Measurements from ENCODE around the gene VTI1A. TPM values are rescaled to one million over a fixed set of nuclear protein-coding genes. Genes with fewer than 3 reads are reported as not detected.

VTI1A gene
- polyA plus RNA-seq, 1 donor from 2014 or later: 28.7 TPM

DNA sequence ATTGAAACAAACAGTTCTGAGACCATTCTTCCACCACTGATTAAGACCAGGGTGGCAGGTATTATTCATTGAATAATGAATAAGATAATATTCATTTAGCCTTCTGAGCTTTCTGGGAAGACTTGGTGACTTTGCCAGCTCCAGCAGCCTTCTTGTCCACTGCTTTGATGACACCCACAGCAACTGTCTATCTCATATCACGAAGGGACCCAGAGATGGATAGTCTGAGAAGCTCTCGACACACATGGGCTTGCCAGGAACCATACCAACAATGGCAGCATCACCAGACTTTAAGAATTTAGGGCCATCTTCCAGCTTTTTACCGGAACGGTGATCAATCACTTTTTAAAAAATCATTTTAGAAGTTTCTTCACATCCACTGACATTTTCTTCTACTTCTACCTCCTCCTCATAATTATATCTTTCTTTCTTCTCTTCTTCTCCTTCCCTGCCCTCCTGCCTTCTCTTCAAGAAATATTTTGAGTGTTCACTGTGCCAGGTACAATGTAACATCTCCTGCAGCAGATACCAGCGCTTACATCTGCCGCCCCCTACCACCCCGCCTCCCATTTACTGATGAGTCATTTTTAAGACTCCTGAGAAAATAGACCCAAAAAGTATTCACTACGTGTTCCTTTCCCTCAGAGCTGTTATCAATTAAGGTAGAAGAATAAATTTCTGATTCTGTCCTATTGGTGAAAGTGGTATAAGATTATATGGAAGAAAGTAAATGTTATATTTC, 101.7 kb downstream of the VTI1A start:
- Histone ChIP-seq H3K9me3 (ENCODE audit: low read length) (no peaks in the 10 kb centered on the region), H3K27ac (ENCODE audit: low read length) (no peak overlapping the region), H3F3A (ENCODE audit: insufficient read depth, low read length, poor library complexity, severe bottlenecking) (no peaks in the 10 kb centered on the region), H3K4me3 (ENCODE audit: low read length) (no peak overlapping the region), H3K79me2 (replicated peaks; ENCODE audit: insufficient read depth, low read length) (no peaks in the 10 kb centered on the region), H3K9ac (ENCODE audit: low read length) (no peak overlapping the region), H3K4me2 (ENCODE audit: low read length) (no peak overlapping the region), H4K20me1 (ENCODE audit: insufficient read depth) (no peaks in the 10 kb centered on the region), H2AFZ (ENCODE audit: low read depth, low read length) (no peak overlapping the region), H3K9me2 (ENCODE audit: insufficient read depth, low read length) (no peaks in the 10 kb centered on the region), H3K36me3 (ENCODE audit: insufficient read depth, low read length) (no peaks in the 10 kb centered on the region), H3K27me3 (ENCODE audit: insufficient read depth, low read depth, low read length) (no peaks in the 10 kb centered on the region)
- TF ChIP-seq, protein P1, sequence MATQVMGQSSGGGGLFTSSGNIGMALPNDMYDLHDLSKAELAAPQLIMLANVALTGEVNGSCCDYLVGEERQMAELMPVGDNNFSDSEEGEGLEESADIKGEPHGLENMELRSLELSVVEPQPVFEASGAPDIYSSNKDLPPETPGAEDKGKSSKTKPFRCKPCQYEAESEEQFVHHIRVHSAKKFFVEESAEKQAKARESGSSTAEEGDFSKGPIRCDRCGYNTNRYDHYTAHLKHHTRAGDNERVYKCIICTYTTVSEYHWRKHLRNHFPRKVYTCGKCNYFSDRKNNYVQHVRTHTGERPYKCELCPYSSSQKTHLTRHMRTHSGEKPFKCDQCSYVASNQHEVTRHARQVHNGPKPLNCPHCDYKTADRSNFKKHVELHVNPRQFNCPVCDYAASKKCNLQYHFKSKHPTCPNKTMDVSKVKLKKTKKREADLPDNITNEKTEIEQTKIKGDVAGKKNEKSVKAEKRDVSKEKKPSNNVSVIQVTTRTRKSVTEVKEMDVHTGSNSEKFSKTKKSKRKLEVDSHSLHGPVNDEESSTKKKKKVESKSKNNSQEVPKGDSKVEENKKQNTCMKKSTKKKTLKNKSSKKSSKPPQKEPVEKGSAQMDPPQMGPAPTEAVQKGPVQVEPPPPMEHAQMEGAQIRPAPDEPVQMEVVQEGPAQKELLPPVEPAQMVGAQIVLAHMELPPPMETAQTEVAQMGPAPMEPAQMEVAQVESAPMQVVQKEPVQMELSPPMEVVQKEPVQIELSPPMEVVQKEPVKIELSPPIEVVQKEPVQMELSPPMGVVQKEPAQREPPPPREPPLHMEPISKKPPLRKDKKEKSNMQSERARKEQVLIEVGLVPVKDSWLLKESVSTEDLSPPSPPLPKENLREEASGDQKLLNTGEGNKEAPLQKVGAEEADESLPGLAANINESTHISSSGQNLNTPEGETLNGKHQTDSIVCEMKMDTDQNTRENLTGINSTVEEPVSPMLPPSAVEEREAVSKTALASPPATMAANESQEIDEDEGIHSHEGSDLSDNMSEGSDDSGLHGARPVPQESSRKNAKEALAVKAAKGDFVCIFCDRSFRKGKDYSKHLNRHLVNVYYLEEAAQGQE (IDR thresholded peaks at IDR 0.05; ENCODE audit: borderline replicate concordance): no peak
- no peak for TF ChIP-seq MXI1 (conservative IDR thresholded peaks at IDR 0.05; ENCODE audit: poor library complexity, severe bottlenecking)
- no peak for TF ChIP-seq POLR2AphosphoS5 (IDR thresholded peaks at IDR 0.05)
- TF ChIP-seq EZH2 (IDR thresholded peaks at IDR 0.05; ENCODE audit: borderline replicate concordance, insufficient read depth, low read length, poor library complexity, severe bottlenecking): no peak
- TF ChIP-seq CTCF (IDR thresholded peaks at IDR 0.05; ENCODE audit: poor library complexity, severe bottlenecking): no peak
- TF ChIP-seq TAF1 (IDR thresholded peaks at IDR 0.05; ENCODE audit: low read depth): no peak
- TF ChIP-seq RAD21 (conservative IDR thresholded peaks at IDR 0.05): no peak
- TF ChIP-seq EP300 (conservative IDR thresholded peaks at IDR 0.05; ENCODE audit: poor library complexity, severe bottlenecking): no peak
- TF ChIP-seq SMC3 (conservative IDR thresholded peaks at IDR 0.05; ENCODE audit: poor library complexity): no peak

DNA sequence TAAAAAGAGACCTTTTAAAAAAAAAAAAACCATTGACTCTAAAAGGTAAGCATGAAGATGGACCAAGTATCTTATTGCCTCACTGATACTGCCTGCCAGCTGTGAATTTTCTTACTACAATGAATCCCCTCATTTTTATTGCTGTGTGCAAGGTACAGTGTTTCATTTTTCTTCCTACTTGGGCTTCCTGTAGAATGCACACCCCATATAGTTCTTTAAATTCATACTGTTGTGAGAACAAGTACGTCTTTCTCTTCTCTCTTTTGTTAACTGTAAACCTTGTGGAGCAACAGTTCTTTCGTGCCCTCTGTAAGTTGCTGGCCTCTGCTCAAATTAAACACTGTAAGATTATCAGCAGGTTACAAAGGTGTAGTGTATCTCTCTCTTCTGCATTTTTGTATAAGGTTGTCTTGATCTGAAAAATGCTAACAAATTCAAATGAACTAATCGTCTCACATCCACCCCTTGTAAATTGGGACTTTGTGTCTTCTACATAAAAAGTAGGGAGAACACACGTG, 105.6 kb downstream of the VTI1A start:
- Histone ChIP-seq H3K27ac (ENCODE audit: low read length) (no peak overlapping the region), H3K4me3 (ENCODE audit: low read length) (no peak overlapping the region), H3F3A (ENCODE audit: insufficient read depth, low read length, poor library complexity, severe bottlenecking) (no peaks in the 10 kb centered on the region), H3K9ac (ENCODE audit: low read length) (no peak overlapping the region), H3K27me3 (ENCODE audit: insufficient read depth, low read depth, low read length) (no peaks in the 10 kb centered on the region), H3K9me2 (ENCODE audit: insufficient read depth, low read length) (no peaks in the 10 kb centered on the region), H3K36me3 (ENCODE audit: insufficient read depth, low read length) (no peaks in the 10 kb centered on the region), H3K79me2 (replicated peaks; ENCODE audit: insufficient read depth, low read length) (no peaks in the 10 kb centered on the region), H2AFZ (ENCODE audit: low read depth, low read length) (no peak overlapping the region), H3K4me2 (ENCODE audit: low read length) (no peak overlapping the region), H3K9me3 (ENCODE audit: low read length) (no peaks in the 10 kb centered on the region), H4K20me1 (ENCODE audit: insufficient read depth) (no peaks in the 10 kb centered on the region)
- TF ChIP-seq EP300 (conservative IDR thresholded peaks at IDR 0.05; ENCODE audit: poor library complexity, severe bottlenecking) (no peak), EZH2 (IDR thresholded peaks at IDR 0.05; ENCODE audit: borderline replicate concordance, insufficient read depth, low read length, poor library complexity, severe bottlenecking) (no peak), TAF1 (IDR thresholded peaks at IDR 0.05; ENCODE audit: low read depth) (no peak), MXI1 (conservative IDR thresholded peaks at IDR 0.05; ENCODE audit: poor library complexity, severe bottlenecking) (no peak), RAD21 (conservative IDR thresholded peaks at IDR 0.05) (no peak), CTCF (IDR thresholded peaks at IDR 0.05; ENCODE audit: poor library complexity, severe bottlenecking) (no peak), POLR2AphosphoS5 (IDR thresholded peaks at IDR 0.05) (no peak), SMC3 (conservative IDR thresholded peaks at IDR 0.05; ENCODE audit: poor library complexity) (no peak)
- TF ChIP-seq, protein P1 (IDR thresholded peaks at IDR 0.05; ENCODE audit: borderline replicate concordance): no peak
